GM18507 (cell line): ENCODE measurements around the gene FLYWCH1.

Experiments used
- DNase-seq: peaks from one replicate; pipeline ENCODE4 v3.0.0; 2011; ENCODE audit warnings: low read depth; ENCODE audit not compliant: insufficient read length; ENCODE audit errors: extremely low spot score
- FAIRE-seq: peaks from 2 replicates; lab custom pipeline; 2011; peaks lifted over from hg19 to GRCh38; lab: Jason Lieb, UNC

Gene FLYWCH1

GRCh38 chr16:2948807-2949704 is 37.3 kb downstream of the FLYWCH1 start:
- FAIRE-seq = no peak
- DNase-seq = no peak

GRCh38 chr16:2949705-2950352 is 38.1 kb downstream of the FLYWCH1 start:
- FAIRE-seq (no peak), DNase-seq (no peak)

GRCh38 chr16:2950353-2950724 is 38.6 kb downstream of the FLYWCH1 start:
- no peak for FAIRE-seq
- DNase-seq = no peak

GRCh38 chr16:2950773-2951172 is 39.0 kb downstream of the FLYWCH1 start:
- FAIRE-seq (no peak), DNase-seq (no peak)

- FAIRE-seq (no peak), DNase-seq (no peak)
Measured at GRCh38 chr16:2952679-2953078, 40.9 kb downstream of the FLYWCH1 start.

GRCh38 chr16:2953706-2954627 is 42.2 kb downstream of the FLYWCH1 start:
- DNase-seq = no peak
- FAIRE-seq = no peak

GRCh38 chr16:2954656-2955381 is 43.1 kb downstream of the FLYWCH1 start:
- DNase-seq = no peak
- FAIRE-seq = no peak

- DNase-seq = no peak
- no peak for FAIRE-seq
Measured at GRCh38 chr16:2955438-2955778, 43.7 kb downstream of the FLYWCH1 start.

GRCh38 chr16:2955779-2956578 is 44.2 kb downstream of the FLYWCH1 start:
- DNase-seq = no peak
- FAIRE-seq = no peak

- FAIRE-seq = no peak
- no peak for DNase-seq
Measured at GRCh38 chr16:2956579-2956956, 44.8 kb downstream of the FLYWCH1 start.

GRCh38 chr16:2959206-2959605 is 47.5 kb downstream of the FLYWCH1 start:
- FAIRE-seq (peak; percentile 47), DNase-seq (no peak)

GRCh38 chr16:2960183-2961010 is 48.7 kb downstream of the FLYWCH1 start:
- FAIRE-seq (no peak), DNase-seq (no peak)

- DNase-seq (no peak), FAIRE-seq (no peak)
Measured at GRCh38 chr16:2962334-2963073, 50.8 kb downstream of the FLYWCH1 start.

- FAIRE-seq = no peak
- DNase-seq = no peak
Measured at GRCh38 chr16:2963074-2963722, 51.5 kb downstream of the FLYWCH1 start.

GRCh38 chr16:2963723-2964474 is 52.2 kb downstream of the FLYWCH1 start, which contains the start of gene KREMEN2:
TSS of gene KREMEN2 (plus strand) at chr16:2964275. CDS start at chr16:2964521, 246 bp downstream.
- DNase-seq (no peak), FAIRE-seq (no peak)
